A673 (cell line): ENCODE data around the gene PRC1. TPM values are rescaled to one million over a fixed set of nuclear protein-coding genes. Genes with fewer than 3 reads are reported as not detected.

Experiments used
- Bru-seq: library from RNA; stranded (reverse); fragments of 400-500 nt; gene quantifications from one replicate; lab custom pipeline; 2021; lab: Mats Ljungman, UMichigan
- BruChase-seq, 2 experiments: library from RNA; stranded (reverse); fragments of 400-500 nt; gene quantifications; one replicate each; lab custom pipeline; 2021; lab: Mats Ljungman, UMichigan
- BruUV-seq: library from RNA; stranded (reverse); fragments of 400-500 nt; replicated peaks from 2 replicates; lab custom pipeline; 2021; lab: Mats Ljungman, UMichigan
- CTCF ChIA-PET: fragments of 300-600 bp; sonication (Branson Sonifier 250); formaldehyde crosslinking; loops from one replicate; lab custom pipeline; 2022; ENCODE audit warnings: antibody characterized with exemption; lab: Charles Lee
- POLR2A ChIA-PET: fragments of 300-600 bp; sonication (Branson Sonifier 250); formaldehyde crosslinking; loops from one replicate; lab custom pipeline; 2022; ENCODE audit warnings: antibody characterized with exemption; ENCODE audit not compliant: low non-redundant PET; lab: Charles Lee
- DNase-seq: peaks from one replicate; pipeline ENCODE4 v3.0.0-alpha.2; 2015; ENCODE audit warnings: low spot score
- H3K27ac ChIP-seq: fragments of 200-600 bp; sonication (generic); 2 replicates; pipeline ENCODE4 v1.5.1; 2016; ENCODE audit warnings: mixed run types, low read depth, mild to moderate bottlenecking, mixed read lengths, antibody characterized with exemption, low read length; ENCODE audit not compliant: poor library complexity, severe bottlenecking
- H3K27me3 ChIP-seq: fragments of 200-600 bp; sonication (generic); replicated peaks from 2 replicates; pipeline ENCODE4 v1.6.1; 2017; ENCODE audit warnings: mixed run types, low read depth, mild to moderate bottlenecking, mixed read lengths, antibody characterized with exemption, low read length; ENCODE audit not compliant: insufficient read depth, poor library complexity
- H3K36me3 ChIP-seq: fragments of 200-600 bp; sonication (generic); 2 replicates; pipeline ENCODE4 v1.6.1; 2016; ENCODE audit warnings: mixed run types, mild to moderate bottlenecking, mixed read lengths, antibody characterized with exemption, low read length; ENCODE audit not compliant: insufficient read depth, poor library complexity, severe bottlenecking
- H3K4me1 ChIP-seq: fragments of 200-600 bp; sonication (generic); 2 replicates; pipeline ENCODE4 v1.6.1; 2017; ENCODE audit warnings: mixed run types, mild to moderate bottlenecking, mixed read lengths, antibody characterized with exemption, low read length; ENCODE audit not compliant: insufficient read depth, poor library complexity, severe bottlenecking
- H3K4me3 ChIP-seq: fragments of 200-600 bp; sonication (generic); 2 replicates; pipeline ENCODE4 v1.5.1; 2016; ENCODE audit warnings: low read depth, mixed run types, mild to moderate bottlenecking, mixed read lengths, low read length; ENCODE audit not compliant: poor library complexity, severe bottlenecking
- H3K9me3 ChIP-seq: fragments of 200-600 bp; sonication (generic); 2 replicates; pipeline ENCODE4 v1.6.1; 2016; ENCODE audit warnings: mixed run types, low read depth, mild to moderate bottlenecking, mixed read lengths, antibody characterized with exemption, low read length; ENCODE audit not compliant: poor library complexity, severe bottlenecking
- EZH2 ChIP-seq: fragments of 200-600 bp; sonication (generic); IDR thresholded peaks from 2 replicates; pipeline ENCODE4 v1.6.1; 2017; ENCODE audit warnings: borderline replicate concordance, low read depth, mild to moderate bottlenecking, mixed read lengths, antibody characterized with exemption, low read length; ENCODE audit not compliant: poor library complexity, severe bottlenecking
- intact Hi-C: fragments of 100-400 bp; cut with micrococcal nuclease; formaldehyde crosslinking; loops from one replicate; pipeline ENCODE4 v1.10.0; 2022; ENCODE audit not compliant: unreplicated experiment
- long read RNA-seq: library from polyadenylated mRNA; stranded (forward); transcript quantifications from one replicate; pipeline ENCODE4 v2.0.0, GENCODE V29; 2022
- total RNA-seq: library from RNA; stranded (reverse); gene quantifications from 2 replicates; pipeline ENCODE4 v1.2.3, GENCODE V29; 2021
- TF ChIP-seq, protein P1 (sequence below): fragments of 300-800, 200-600 bp; sonication (generic); conservative IDR thresholded peaks from 2 replicates; pipeline ENCODE4 v1.5.1; 2017; ENCODE audit warnings: low read depth, mild to moderate bottlenecking, antibody characterized with exemption, low read length, moderate library complexity, mixed read lengths

PRC1 gene, protein sequence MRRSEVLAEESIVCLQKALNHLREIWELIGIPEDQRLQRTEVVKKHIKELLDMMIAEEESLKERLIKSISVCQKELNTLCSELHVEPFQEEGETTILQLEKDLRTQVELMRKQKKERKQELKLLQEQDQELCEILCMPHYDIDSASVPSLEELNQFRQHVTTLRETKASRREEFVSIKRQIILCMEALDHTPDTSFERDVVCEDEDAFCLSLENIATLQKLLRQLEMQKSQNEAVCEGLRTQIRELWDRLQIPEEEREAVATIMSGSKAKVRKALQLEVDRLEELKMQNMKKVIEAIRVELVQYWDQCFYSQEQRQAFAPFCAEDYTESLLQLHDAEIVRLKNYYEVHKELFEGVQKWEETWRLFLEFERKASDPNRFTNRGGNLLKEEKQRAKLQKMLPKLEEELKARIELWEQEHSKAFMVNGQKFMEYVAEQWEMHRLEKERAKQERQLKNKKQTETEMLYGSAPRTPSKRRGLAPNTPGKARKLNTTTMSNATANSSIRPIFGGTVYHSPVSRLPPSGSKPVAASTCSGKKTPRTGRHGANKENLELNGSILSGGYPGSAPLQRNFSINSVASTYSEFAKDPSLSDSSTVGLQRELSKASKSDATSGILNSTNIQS
- total RNA-seq, result 338 and 339 TPM in 2 replicates
- percentile 72 among the genes with signal in this experiment for Bru-seq, nascent RNA
- BruChase-seq, experiment 1, labeled RNA remaining after a 2-hour chase, result percentile 95 among the genes with signal in this experiment
- BruChase-seq, experiment 2, labeled RNA remaining after a 6-hour chase, result percentile 98 among the genes with signal in this experiment
- long read RNA-seq, full-length matches to known transcripts, result 208 of 492 reads
- long read RNA-seq, partial matches to known transcripts, result 32 of 492 reads
- long read RNA-seq, other reads (novel, unspliced or antisense), result 252 of 492 reads

DNA sequence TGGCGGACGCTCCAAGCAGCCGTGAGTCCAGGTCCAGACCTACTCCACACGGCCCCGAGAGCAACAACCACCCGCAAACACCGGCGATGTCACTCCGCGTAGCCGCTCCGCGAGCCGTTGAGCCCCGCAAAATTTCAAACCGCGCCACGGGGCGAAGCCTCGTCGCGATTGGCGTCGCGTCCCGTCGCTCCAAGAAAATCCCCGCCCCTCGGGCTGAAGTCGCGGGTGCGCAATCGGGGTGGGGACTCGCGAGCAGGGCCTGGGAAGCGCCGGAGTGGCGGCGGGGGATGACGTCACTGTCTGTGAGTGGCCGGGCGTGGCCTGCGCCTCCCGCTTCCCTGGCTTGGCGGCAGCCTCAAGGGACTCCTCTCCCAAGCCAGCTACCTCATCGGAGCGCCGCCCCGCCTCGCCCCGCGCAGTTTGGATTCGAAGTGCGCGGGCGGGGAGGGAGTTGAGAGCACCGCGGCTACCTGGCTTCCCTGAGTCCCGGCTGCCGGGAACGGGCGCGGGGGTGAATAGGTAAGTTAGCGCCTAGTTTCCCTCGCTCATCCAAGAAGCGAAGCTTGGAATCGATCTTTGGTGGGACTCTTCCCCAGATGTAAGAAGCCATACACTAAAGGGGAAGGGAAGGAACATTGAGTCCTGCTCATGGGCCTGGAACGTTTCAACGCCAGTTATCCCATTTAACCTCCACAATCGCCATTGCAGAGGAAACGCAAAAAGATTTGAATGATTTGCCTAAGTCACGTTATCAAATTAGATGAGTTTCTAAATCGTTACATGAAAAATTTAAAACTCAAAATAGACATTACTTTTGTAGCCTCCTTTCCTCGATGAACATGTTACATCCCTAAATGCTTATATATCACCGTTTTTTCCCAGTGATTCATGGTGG, at the start of gene PRC1:
PRC1 (minus strand) TSS at position 119 of the 895 bp plus-strand sequence; CDS start at position 1, 118 bp downstream.
- Histone ChIP-seq H3K4me1 (peaks cover 15% of the 10 kb centered on the region), H3K36me3 (peaks cover 27% of the 10 kb centered on the region), H3K27me3 (no peaks in the 10 kb centered on the region), H3K9me3 (no peaks in the 10 kb centered on the region), H3K27ac (peak within 1 kb of the TSS; percentile 95), H3K4me3 (peak within 1 kb of the TSS; percentile 99)
- TF ChIP-seq, protein P1, sequence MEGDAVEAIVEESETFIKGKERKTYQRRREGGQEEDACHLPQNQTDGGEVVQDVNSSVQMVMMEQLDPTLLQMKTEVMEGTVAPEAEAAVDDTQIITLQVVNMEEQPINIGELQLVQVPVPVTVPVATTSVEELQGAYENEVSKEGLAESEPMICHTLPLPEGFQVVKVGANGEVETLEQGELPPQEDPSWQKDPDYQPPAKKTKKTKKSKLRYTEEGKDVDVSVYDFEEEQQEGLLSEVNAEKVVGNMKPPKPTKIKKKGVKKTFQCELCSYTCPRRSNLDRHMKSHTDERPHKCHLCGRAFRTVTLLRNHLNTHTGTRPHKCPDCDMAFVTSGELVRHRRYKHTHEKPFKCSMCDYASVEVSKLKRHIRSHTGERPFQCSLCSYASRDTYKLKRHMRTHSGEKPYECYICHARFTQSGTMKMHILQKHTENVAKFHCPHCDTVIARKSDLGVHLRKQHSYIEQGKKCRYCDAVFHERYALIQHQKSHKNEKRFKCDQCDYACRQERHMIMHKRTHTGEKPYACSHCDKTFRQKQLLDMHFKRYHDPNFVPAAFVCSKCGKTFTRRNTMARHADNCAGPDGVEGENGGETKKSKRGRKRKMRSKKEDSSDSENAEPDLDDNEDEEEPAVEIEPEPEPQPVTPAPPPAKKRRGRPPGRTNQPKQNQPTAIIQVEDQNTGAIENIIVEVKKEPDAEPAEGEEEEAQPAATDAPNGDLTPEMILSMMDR, result no peak
- no peak for TF ChIP-seq EZH2
- peak; percentile 99 for DNase-seq
- intact Hi-C loops, result loop anchor here (5.0 kb wide), 1 partner anchor 37 kb away; no protein-coding TSS in a partner anchor
- ChIA-PET POLR2A (interaction anchor here (0.7 kb wide), 1 partner anchor 793 kb away, joined by 3 read pairs; the partner anchor contains the start of gene SEMA4B), CTCF (no interaction called here)
- TSS peak; percentile 91 for BruUV-seq

DNA sequence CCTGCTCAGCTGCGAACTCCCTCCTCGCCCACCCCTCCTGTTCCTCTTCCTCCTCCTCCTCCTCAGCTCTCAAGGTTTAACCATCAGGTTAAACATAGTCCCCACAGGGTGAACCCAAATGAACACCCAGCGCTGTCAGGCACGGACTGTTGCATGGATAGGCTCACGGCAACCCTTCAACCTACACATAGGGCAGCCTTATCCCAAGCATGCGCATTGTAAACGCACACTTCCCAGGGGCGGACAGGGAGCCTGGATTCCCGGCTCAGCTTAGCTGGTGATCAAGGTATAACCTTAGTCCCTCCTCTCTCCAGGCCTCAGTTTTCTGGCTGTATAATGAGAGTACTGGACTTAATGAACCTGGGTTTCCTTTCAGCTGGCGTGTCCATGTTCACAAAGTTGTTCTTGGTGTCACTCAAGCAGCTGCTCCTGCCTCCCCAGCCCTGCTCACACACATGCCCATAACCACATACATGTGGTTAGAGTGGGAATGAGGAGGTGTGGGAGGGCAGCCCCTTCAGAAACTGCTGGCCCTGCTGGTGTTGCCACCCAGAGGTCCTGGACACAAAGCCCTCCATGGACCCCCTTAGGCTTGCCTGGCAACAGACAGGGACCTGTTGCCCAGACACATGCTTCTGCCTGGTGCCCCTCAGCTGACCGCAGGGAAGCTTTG, 49.0 kb upstream of the PRC1 start:
- Histone ChIP-seq H3K27me3 (no peaks in the 10 kb centered on the region), H3K4me1 (no peaks in the 10 kb centered on the region), H3K4me3 (no peak overlapping the region), H3K27ac (no peak overlapping the region), H3K36me3 (no peaks in the 10 kb centered on the region), H3K9me3 (no peaks in the 10 kb centered on the region)
- no TSS peak for BruUV-seq
- TF ChIP-seq EZH2, result no peak
- TF ChIP-seq, protein P1, result no peak
- CTCF ChIA-PET, result no interaction called here
- intact Hi-C loops, result no loop called here
- no peak for DNase-seq
- POLR2A ChIA-PET, result interaction anchor here (0.6 kb wide), 1 partner anchor 53 kb away, joined by 12 read pairs; no protein-coding TSS in a partner anchor
